NCI-H345 (cell line): Measurements from ENCODE around the gene MPST.

Experiments
- DNase-seq: peaks from one replicate; lab custom pipeline; 2025; lab: John Stamatoyannopoulos, UW

The MPST gene

DNA sequence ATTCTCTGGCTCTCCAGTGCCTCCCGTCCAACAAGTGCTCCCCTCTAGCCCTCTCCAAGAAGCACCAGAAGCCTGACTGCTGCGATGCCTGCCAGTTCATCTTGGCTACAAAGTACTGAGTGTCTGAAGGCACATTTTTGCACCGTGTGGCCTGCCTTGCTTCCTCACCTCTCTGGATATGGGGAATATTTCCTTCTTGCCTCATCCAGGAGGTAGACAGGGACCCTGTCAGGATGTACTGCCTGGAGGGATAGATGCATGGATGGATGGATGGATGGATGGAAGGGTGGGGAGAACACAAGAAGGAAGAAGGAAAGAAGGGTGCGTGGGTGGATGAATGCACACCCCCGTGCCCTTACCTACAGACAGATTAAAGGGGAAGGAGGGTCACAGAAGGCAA is 59.6 kb downstream of the MPST start:
- no peak for DNase-seq
